DMS53 treated with DMSO at 0.1 percent for 48 hours (cell line): ENCODE measurements around the gene FEZ2.

Experiments used
- DNase-seq: peaks from one replicate; lab custom pipeline; 2025; ENCODE audit not compliant: unreplicated experiment; lab: John Stamatoyannopoulos, UW

Gene FEZ2

GRCh38 chr2:36562973-36563532 is 34.9 kb downstream of the FEZ2 start:
- no peak for DNase-seq

GRCh38 chr2:36562240-36562639 is 35.7 kb downstream of the FEZ2 start:
- DNase-seq, result no peak

- no peak for DNase-seq
Measured at GRCh38 chr2:36561237-36561944, 36.6 kb downstream of the FEZ2 start.

DNA sequence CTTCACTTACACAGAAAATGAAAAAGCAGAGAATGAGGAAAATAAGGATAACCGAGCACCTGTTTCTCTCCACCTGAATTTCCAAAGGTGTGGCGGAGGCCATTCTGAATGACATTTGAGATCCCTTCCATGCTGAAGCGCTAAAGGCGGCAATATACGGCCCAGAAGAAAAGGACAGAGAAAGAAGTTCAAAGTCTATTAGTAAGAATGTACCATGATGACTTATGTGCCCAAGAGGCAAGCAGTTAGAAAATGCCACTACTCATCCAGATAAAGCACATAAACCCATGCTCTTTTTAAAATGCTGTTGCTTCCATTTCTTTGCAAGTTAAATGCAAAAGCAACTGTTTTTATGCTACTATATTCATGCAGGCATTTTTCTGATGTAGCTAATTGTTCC is 37.2 kb downstream of the FEZ2 start:
- no peak for DNase-seq

DNA sequence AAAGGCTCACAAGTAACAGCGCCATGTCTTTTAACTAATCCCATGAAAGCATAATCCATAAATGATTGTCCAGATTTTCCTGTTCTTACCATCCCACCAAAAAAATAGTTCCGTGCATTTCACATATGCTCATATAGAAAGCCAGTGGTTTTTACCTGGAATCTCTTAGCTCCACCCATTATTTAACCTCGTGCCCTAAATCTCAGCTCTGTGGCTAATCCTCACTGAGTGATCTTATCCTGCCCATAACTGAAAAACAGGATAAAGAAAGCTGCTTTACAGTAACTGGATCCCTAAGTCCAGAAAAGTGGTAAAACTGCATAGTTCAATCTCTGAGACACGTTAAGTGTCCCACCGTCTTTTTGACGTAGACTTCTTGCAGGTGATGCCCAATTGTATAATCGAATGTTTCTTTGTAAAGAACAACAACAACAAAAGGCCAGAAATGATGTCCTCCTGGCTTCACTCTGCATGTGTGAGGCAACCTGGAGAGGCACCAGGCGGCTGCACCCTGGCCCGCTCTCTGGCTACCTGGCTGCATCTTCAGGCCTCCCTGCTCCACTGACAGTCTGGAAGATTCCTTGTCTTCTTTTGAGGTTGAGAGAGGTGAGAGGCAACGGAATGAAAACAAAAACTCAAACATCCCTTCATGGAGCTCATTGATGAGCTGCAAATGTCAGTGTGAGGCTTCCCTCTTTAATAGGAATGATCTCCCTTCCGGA is 38.6 kb downstream of the FEZ2 start:
- DNase-seq, result no peak

- DNase-seq, result no peak
Measured at GRCh38 chr2:36556842-36557241, 41.1 kb downstream of the FEZ2 start.

- DNase-seq, result no peak
Measured at GRCh38 chr2:36555789-36556188, 42.2 kb downstream of the FEZ2 start.

DNA sequence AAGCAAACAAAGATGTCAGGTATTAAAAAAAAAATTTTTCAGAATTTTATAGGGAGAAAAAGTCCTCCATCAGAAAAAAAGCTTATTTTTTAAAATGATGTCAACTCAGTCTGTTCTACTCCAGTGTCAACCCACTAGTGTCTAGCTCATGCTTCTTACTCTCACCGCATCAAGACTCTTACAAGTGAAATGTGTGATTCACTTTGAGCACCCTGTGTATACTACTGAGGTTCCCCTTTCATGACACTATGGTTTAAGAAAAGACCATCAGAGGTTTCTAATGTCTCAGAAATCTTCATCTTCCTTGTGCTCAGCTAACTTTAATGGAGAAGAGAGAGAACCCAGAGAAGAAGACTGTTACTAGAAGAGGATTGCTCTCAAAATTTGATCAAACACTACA is 43.4 kb downstream of the FEZ2 start:
- no peak for DNase-seq

- DNase-seq, result no peak
Measured at GRCh38 chr2:36553683-36554082, 44.3 kb downstream of the FEZ2 start.

DNA sequence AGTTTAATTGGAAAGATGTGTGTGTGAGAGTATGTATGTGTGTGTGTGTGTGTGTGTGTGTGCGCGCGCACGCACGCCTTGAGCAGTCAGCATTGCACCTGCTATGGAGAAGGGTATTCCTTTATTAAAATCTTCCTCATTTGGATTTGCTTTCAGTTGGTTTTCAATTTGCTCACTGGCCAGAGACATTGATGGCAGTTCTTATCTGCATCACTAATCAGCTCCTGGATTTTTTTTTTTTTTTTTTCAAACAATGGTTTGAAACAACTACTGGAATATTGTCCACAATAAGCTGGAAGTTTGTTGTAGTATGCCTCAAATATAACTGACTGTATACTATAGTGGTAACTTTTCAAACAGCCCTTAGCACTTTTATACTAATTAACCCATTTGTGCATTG is 48.0 kb downstream of the FEZ2 start:
- DNase-seq, result no peak

DNA sequence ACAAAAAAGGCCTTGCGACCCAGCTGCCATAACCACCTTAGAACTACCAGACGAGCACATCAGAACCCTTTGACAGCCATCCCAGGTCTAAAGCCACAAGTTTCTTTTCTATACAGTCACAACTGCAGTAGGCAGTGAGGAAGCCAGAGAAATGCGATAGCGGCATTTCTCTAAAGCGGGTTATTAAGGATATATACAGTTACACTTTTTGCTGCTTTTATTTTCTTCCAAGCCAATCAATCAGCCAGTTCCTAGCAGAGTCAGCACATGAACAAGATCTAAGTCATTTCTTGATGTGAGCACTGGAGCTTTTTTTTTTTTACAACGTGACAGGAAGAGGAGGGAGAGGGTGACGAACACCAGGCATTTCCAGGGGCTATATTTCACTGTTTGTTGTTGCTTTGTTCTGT is 48.8 kb downstream of the FEZ2 start:
- no peak for DNase-seq

DNA sequence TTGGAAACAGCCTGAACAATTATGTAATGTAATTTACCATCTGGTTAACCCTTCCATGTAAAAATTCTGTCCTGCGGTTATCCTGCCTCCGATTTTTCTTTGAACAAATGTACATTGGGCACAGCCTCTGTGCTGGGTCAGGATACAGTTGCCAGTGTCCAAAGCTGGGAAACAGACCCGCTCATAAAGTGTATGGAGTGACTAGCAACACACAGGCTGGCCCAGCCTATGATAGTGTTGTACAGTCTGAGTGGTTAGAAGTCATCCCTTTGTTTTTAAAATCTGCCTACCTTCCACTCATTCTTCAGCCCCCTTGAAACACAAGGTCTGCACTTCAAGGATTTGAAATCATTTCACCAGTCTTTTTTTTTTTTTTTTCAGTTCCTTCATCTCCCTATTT is 50.1 kb downstream of the FEZ2 start:
- DNase-seq, result no peak

DNA sequence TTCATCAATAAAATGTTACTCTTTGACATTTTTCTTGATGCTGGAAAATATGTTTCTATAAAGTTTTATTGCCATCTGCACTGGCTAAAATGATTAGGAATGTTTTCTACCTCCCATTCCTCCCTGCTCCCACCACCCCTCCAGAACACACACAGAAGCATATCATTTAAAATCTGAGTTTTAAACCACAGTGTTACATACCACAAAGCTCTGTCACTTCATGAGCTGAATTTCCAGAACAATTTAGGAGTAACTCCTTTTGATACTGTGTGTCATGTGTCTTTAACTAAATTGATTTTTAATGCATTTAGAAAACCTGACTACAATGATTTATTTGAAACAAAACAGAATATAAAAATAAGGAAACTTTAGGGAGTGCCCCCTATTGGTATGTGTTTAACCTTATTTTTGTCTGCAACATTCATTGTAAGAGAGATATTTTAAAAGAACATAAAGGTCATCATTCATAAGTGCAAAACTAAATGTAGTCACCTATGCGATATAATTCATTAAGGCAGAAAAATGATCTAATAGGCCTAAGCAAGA is 52.0 kb downstream of the FEZ2 start:
- no peak for DNase-seq

DNA sequence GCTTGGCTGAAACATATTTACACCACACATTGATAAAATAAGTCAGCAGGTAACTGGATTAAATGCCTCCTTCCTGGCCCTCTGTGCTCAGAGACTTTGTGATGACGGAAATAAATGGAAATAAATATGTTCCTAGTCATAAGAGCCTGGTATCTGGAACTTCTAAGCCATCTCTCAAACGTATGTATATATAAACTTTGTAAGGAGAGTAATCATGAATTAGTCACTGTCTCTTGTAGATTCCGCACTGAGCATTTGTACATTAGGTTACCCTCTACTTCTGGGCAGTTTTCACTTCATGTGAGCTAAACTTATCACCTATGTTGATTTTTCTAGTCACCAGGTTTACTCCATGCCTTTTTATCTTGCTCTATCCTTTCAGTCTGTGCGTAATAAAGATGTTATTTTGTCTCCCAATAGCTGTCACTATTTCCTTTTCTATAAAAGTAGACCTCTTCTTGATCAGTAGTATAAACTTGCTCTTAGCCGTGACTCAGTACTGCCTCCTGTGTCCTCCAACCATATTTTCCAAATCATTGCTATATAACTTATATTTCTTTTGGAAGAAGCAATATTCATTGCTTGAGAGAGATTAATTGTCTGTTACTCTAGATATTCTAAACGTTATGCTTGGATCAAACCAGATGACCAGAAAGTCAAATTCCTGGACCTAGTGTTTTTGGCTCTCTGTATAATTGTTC is 53.2 kb downstream of the FEZ2 start:
- no peak for DNase-seq

DNA sequence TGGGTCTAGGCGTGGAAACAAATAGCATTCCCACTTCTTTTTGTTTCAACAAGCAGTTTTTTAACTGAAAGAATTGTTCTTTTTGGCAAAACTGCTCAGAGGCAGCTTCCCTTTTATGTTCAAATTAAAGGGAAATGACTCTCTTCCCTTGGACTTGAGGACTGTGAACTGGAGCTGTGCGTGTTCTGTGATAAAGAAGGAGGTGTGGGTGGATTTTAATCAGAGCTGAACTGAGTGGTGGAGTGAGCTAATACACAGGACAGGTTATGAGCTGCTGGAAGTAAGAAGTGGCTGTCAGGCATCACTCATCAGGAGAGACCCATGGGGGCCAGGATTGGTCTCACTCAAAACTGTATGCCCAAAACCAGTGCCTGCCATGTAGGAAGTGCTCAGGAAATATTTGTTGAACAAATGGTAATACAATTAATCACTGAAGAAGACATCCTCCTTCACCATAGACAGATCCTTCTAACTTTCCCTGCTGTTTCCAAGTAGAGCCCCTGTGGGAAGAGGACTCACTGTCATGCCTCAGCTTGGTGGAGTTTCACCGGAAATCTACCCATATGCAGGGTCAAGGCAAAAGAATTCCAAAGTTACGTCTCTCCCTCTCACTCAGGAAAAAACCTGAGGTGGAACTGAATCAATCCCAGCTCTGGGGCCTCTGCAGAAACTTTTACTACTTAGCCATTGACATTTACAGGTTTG is 55.9 kb downstream of the FEZ2 start:
- no peak for DNase-seq

DNA sequence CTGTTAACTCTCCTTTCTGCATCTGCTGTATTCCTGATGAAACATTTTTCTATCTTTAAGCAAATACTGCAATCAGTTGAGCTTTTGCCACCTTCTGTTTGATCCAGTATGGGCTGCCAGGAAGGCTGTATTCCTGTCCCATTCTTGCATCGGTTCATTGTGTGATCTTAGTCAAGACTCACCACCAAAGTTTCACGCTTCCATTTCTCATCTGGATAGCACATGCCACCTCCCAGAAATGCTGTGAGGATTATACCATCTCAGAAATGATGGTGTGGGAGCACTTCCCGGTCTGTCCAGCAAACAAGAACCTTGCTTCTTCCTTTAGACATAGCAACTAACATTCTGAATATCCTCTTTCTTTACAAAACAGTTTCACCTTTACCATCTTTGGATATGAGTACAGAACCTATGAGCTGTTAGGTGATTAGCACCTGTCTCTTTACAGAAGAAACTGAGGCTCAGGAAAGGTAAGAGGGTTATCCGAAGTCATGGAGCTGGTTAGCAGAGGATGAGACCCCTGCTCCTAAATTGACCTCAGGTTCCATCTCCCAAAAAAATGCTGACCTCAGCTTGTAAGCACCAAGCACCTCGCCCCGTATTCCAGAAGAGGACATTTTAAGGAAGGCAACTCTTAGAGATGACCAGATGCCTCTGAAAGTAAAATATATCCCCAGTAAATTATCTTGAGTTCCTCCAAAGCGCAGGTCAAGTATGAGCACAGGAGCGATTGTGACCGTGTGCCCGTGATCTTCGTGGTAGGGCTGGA is 56.8 kb downstream of the FEZ2 start:
- no peak for DNase-seq

GRCh38 chr2:36539631-36540030 is 58.3 kb downstream of the FEZ2 start:
- no peak for DNase-seq

DNA sequence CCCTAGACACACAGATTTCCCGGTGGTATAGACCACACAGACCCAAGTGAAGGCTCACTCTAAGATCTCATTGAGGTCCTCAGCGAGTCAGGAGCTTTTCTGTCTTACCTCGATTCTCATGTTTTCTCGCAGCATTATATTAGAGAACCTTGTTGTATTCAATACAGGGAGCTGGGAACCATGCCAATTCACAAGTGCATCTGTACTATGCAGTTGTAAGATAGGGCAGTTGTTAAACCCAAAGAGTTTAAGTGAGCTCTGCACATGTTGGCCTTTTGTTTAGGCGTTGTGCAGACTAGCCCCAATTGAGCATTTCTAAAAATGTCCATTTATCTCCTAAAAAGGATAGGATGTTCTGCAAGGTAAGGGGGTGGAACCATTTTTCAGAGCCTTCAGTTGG is 59.6 kb downstream of the FEZ2 start:
- no peak for DNase-seq

- no peak for DNase-seq
Measured at GRCh38 chr2:36536776-36537175, 61.2 kb downstream of the FEZ2 start.

- no peak for DNase-seq
Measured at GRCh38 chr2:36535099-36535498, 62.9 kb downstream of the FEZ2 start.
